Measurements from ENCODE around the gene PSME3.

DNA sequence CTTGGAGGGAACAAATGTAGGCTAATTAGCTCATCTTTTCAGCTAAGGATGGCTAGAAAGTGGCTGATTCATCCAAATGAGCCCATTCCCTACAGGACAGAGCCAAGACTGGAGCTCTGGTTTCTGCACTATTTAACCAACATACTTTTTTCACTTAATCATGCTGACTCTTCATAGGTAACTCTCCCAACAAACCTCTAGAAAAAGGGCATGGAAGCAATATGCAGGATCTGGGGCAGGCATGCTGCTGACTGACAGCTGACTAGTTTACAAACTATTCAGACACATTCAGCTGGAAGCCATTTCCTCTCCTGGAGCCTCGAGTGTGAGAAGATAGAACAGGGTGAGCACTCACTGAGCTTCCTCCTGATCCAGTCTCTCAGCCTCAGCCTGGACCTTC, 15.3 kb upstream of the PSME3 start:
- TF ChIP-seq, protein P1, sequence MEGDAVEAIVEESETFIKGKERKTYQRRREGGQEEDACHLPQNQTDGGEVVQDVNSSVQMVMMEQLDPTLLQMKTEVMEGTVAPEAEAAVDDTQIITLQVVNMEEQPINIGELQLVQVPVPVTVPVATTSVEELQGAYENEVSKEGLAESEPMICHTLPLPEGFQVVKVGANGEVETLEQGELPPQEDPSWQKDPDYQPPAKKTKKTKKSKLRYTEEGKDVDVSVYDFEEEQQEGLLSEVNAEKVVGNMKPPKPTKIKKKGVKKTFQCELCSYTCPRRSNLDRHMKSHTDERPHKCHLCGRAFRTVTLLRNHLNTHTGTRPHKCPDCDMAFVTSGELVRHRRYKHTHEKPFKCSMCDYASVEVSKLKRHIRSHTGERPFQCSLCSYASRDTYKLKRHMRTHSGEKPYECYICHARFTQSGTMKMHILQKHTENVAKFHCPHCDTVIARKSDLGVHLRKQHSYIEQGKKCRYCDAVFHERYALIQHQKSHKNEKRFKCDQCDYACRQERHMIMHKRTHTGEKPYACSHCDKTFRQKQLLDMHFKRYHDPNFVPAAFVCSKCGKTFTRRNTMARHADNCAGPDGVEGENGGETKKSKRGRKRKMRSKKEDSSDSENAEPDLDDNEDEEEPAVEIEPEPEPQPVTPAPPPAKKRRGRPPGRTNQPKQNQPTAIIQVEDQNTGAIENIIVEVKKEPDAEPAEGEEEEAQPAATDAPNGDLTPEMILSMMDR (IDR thresholded peaks at IDR 0.05), result no peak
- TF ChIP-seq POLR2A (IDR thresholded peaks at IDR 0.05), result no peak

All from body of pancreas (tissue), 4 donors.